GM12801 (cell line): ENCODE results near the gene ERP44.

ENCODE experiments used
- TF ChIP-seq, protein P1 (sequence below): IDR thresholded peaks from one replicate; pipeline ENCODE4 v1.5.1; 2011; ENCODE audit warnings: control low read depth; ENCODE audit not compliant: insufficient read length; ENCODE audit errors: extremely low read depth

ERP44 gene

DNA sequence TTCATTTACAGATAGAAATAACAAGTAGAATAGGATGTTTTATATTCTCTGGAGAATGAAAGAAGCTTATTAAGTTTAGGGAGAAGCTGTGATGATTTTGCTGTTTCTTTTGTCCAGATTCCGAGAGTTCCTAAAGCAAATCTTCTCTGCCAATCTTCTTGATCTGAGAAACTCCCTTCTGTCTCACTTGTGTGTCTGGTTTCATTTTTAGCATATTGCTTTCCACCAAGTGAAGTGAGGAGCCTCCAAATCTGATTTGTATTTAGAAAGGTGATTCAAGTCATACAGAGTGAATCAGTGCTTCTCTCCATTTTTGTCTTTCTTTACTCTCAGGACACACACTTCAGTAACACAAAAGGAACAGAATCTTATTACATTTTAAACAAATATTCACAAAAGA is 144.0 kb downstream of the ERP44 start:
- TF ChIP-seq, protein P1, sequence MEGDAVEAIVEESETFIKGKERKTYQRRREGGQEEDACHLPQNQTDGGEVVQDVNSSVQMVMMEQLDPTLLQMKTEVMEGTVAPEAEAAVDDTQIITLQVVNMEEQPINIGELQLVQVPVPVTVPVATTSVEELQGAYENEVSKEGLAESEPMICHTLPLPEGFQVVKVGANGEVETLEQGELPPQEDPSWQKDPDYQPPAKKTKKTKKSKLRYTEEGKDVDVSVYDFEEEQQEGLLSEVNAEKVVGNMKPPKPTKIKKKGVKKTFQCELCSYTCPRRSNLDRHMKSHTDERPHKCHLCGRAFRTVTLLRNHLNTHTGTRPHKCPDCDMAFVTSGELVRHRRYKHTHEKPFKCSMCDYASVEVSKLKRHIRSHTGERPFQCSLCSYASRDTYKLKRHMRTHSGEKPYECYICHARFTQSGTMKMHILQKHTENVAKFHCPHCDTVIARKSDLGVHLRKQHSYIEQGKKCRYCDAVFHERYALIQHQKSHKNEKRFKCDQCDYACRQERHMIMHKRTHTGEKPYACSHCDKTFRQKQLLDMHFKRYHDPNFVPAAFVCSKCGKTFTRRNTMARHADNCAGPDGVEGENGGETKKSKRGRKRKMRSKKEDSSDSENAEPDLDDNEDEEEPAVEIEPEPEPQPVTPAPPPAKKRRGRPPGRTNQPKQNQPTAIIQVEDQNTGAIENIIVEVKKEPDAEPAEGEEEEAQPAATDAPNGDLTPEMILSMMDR = no peak

DNA sequence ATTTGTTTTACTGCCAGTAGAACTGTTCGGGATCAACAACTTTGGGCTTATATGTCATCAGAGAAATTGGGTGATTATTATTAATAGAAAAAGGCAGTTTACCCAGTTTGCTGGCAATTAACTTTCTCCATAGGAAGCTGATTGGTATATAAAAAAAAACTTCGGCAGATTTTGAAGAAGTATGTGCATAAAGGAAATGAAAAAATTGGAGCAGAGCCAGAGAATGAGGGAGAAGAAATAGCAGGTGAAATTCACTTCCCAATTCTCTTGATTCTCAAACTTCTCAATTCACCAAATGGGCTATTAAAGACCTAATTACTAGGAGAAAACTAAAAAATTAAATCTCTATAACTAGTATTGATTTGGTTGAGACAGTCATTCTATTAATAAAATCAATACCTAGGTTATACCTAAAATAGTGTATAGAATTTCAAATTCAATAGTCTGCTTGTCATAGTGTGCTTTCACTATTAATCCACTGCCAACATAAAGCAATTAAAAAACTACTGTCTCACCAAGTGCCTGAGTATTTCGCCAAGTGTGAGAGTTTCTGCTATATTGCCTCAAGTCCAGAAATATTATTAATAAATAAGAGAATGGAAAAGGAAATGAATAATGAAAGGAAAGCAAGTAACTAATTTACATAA is 144.8 kb downstream of the ERP44 start:
- TF ChIP-seq, protein P1 = no peak

DNA sequence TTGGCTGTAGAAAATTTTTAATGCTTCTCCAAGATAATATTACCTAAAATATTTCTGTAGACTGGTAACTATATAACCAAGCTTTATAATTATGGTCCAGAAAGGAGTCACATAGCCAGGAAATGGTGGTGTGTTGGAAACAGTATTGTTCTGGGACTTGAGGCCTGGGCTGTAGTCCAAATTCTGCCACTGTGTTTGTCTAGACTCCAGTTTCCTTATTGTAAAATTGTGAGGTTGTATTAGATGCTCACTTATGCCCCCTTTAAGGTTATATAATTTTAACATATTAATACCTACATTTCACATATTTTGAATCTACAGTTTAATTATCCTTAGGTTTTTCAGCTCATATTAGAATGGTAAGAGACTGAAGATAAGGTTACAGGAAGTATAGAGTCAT is 149.9 kb downstream of the ERP44 start:
- TF ChIP-seq, protein P1 = no peak

DNA sequence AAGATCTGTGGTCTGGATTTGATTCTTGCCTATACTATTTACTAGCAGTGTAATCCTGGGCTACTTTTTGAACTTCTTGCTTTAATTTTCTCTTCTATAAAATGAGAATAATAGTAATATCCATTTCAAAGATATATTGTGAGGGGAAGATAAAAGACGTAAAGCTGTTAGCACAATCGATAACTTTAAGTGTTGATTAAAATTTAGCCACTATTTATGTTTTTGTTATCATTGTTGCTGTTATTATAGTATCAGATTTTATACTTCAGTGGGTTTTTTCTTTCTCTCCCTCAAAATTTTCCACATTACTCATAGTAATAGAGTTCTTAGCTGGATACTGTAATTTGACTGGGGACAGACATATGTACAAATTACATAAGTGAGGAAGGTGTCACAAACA is 150.3 kb downstream of the ERP44 start:
- TF ChIP-seq, protein P1 = no peak

DNA sequence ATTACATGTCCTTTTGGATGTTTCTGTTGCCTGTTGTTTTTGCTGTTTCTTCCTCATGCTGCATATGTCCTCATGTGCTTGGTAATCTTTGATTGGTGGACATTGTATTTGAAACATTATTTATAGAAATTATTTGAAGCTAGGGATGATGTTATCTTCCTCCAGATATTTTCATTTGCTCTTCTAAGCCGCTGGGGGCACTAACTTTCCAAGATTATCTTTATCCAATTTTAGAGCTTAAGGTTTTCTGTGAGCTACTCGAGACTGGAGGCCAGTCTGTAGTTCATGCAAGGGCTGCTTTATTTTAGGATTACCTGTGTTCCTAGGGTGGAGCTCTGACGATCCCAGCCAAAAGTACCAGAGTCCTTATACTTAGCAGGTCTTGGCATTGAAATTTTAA is 151.4 kb downstream of the ERP44 start:
- TF ChIP-seq, protein P1 = no peak

DNA sequence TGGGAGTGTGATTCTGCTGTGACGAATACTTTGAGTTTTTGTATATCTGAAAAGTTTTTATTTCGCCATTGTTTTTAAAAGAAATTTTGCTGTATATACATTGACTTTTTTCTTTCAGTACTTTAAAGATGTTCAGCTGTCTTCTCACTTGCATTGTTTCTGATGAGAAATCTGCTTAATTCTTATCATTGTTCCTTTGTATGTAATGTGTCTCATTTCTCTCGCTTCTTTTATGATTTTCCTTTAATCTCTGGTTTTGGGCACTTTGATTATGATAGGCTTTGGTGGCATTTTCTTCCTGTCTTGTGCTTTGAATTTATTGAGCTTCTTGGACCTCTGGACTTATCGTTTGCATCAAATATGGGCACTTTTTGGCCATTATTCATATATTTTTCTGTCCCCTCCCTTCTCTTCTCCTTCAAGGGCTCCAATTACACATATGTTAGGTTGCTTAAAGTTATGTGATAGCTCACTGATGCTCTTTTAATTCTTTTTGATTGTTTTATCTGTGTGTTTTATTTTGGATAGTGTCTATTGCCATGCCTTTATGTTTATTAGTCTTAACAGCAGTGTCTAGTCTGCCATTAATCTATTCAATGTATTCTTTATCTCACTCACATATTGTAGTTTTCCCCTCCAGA is 161.7 kb downstream of the ERP44 start:
- TF ChIP-seq, protein P1 = no peak

DNA sequence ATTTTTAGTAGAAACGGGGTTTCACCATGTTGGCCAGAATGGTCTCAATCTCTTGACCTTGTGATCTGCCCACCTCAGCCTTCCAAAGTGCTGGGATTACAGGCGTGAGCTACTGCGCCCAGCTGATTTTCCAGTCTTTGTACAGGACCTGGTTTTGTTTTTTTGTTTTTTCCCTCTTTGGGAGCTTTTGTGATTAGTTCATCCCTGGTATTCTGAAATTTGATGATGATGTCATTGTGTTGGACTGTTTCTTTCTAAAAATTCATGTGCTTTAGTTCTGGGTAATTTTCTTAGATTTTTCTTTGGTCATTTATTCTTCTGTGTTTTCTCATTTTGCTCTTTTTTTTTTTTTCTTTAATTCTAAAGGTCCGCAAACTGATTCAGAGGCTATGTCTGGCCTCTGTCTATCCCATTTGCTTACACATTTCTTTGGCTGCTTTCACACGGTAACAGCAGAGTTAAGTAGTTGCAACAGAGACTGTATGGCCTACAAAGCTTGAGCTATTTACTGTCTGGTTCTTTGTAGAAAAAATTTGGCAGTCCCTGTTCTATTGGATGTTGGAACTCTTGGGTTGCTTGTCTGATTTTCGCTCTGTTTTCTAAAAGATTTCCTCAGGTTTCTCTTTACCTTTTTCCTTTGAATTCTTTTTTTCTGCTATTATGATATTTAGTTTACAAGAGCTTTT is 167.5 kb downstream of the ERP44 start:
- TF ChIP-seq, protein P1 = no peak
